GM18873 (cell line): ENCODE results near the gene RPUSD1.

Experiments used
- ATAC-seq: cut with Tn5 transposase; IDR thresholded peaks from one replicate; pipeline ENCODE4 v1.9.1; 2021; ENCODE audit warnings: mild to moderate bottlenecking, moderate library complexity, moderate number of reproducible peaks; ENCODE audit not compliant: unreplicated experiment, low FRiP score

Gene RPUSD1

DNA sequence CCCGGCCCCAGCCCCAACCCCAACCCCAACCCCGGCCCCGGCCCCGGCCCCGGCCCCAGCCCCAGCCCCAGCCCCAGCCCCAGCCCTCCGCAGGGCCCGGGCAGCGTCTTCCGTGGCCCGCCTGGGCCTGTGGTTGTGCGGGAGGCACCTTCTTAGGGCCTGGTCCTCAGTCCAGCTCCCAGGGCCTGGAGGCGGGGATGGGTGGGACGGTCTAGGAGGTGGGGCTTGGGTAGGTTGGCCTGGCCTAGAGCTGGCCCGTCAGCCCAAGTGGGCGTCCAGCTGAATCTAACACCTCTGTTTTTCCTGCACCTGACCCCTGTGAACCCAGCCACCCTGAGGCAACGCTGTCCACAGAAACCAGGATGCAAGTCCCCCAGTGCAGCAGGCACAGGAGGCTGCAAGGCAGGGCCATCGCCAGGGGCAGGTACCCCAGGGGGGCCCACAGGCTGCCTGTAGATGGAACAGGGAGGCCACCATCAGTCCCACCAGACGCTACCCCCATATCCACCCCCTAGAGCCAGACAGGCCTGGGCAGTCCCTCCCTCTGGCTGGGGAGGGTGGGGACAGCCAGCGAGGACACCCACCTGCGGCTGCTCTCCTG lies 18.9 kb downstream of the RPUSD1 start:
- ATAC-seq, result no peak

GRCh38 chr16:768428-768827 lies 19.8 kb downstream of the RPUSD1 start:
- no peak for ATAC-seq

DNA sequence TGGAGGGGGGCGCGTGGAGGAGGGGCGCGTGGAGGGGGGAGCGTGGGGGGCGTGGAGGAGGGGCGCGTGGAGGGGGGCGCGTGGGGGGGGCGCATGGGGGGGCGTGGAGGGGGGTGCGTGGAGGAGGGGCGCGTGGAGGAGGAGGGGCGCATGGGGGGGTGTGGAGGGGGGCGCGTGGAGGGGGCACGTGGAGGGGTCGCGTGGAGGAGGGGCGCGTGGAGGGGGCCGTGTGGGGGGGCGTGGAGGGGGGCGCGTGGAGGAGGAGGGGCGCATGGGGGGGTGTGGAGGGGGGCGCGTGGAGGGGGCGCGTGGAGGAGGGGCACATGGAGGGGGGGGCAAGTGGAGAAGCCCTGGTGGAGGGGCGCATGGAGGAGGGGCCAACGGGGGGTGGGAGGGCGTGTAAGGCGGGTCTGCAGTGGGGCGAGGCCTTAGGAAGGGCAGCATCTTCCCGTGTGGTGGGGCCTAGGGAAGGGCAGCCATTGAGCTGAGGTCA lies 20.4 kb downstream of the RPUSD1 start:
- ATAC-seq, result no peak

DNA sequence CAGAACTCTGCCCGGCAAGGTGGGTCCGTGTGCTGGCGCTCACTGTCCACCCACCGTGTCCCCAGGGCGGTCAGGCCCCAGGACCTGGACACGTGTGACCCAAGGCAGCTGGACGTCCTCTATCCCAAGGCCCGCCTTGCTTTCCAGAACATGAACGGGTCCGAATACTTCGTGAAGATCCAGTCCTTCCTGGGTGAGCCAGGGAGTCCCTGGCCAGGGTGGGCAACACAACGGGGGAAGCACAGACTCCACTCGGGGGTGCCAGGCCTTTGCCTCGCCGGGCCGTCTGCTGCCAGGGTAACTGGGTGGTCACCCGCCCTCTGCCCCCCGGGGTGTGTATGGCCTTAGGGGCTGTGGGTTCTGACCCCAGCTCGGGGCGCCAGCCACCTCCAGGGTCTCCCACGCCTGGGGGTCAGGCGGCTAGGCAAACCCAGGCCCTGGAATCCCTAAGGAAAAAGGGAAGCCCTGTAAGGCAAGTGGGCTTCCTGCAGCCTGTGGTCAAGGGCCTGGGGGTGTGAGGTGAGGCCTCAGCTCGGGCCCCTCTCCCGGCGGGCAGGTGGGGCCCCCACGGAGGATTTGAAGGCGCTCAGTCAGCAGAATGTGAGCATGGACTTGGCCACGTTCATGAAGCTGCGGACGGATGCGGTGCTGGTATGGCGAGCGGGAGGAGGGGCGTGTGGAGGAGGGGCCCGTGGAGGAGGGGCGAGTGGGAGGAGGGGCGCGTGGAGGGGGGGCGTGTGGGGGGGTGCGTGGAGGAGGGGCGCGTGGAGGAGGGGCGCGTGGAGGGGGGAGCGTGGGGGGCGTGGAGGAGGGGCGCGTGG lies 21.2 kb downstream of the RPUSD1 start:
- ATAC-seq, result no peak

DNA sequence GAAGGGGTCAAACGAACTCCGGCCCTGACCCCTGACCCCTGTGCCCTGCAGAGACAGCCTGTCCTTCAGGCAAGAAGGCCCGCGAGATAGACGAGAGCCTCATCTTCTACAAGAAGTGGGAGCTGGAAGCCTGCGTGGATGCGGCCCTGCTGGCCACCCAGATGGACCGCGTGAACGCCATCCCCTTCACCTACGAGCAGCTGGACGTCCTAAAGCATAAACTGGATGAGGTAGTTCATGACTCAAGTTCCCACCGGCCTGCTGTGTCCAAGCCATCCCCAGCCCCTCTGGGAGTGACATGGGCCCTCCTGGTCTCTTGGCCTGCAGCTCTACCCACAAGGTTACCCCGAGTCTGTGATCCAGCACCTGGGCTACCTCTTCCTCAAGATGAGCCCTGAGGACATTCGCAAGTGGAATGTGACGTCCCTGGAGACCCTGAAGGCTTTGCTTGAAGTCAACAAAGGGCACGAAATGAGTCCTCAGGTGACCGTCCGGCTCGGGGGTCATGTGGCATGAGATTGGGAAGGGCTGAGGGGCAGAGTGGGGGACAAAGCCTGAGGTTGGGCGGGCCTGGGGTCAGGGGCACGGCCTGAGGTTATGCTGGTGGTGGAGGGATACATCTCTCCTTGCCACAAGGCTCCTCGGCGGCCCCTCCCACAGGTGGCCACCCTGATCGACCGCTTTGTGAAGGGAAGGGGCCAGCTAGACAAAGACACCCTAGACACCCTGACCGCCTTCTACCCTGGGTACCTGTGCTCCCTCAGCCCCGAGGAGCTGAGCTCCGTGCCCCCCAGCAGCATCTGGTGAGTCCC lies 22.0 kb downstream of the RPUSD1 start:
- ATAC-seq, result no peak

DNA sequence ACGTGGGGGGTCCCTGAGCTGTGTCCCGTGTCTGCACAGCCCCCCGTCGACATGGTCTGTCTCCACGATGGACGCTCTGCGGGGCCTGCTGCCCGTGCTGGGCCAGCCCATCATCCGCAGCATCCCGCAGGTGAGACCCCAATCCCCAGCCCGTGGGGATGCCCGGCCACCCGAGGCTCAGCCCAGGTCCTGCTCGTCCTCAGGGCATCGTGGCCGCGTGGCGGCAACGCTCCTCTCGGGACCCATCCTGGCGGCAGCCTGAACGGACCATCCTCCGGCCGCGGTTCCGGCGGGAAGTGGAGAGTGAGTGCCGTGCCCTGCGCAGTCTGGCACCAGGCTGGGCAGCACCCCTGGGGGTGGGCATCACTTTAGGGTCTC lies 22.7 kb downstream of the RPUSD1 start:
- no peak for ATAC-seq

- ATAC-seq, result no peak
Observed at GRCh38 chr16:764848-765487, 23.2 kb downstream of the RPUSD1 start.

DNA sequence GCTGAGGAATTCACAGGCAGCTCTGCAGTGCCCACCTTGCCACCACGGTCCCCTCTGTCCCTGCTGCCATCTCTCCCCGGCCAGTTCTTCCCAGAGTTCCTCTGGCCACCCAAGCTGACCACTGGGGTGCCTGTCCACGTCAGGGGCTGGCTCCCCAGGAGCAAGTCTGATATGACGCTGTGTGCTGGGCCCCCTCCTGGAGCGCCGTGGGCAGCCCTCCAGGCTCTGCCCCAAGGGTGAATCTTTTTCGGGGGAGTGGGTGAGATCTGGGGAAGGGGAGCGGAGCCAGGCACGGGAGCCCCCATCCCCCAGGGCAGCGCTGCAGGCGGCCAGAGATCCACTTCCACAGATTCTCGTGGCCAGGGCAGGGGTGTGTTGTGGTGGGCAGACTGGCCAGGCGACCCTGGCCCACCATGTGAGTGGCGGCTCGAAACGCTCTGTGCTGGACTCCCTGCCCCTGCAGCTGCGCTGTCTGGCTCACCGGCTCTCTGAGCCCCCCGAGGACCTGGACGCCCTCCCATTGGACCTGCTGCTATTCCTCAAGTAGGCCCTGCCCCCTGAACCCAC lies 23.9 kb downstream of the RPUSD1 start:
- no peak for ATAC-seq

DNA sequence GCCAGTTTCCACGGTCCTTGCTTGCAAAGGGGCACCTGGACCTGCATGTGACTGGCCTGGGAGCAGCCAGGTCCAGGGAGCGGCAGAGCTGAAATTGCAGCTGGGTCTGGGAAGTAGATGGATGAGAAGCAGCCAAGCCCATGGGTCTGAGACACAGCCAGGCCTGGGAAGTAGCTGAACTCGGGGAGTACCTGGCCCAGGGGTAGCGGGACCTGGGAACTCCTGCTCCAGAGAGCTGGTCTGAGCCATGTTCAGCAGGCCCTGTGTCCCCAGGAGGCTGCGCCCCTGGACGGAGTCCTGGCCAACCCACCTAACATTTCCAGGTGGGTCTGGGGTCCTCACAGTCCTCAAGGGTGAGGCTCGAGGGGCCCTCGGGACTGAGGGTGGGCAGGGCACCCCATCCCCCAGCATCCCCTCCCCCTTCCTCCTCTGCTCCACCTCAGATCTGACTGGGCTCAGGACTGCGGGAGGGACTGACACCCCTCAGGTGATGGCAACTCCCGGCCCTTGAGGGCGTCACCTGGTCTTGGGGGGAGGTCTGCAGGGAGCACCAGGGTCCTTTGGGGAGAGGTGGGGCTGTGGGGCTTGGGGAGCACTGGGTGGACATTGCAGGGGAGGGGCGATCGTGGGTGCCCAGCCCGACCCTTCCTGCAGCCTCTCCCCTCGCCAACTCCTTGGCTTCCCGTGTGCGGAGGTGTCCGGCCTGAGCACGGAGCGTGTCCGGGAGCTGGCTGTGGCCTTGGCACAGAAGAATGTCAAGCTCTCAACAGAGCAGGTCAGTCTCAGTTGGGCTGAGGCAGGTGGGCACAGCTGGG lies 24.6 kb downstream of the RPUSD1 start:
- ATAC-seq, result no peak

DNA sequence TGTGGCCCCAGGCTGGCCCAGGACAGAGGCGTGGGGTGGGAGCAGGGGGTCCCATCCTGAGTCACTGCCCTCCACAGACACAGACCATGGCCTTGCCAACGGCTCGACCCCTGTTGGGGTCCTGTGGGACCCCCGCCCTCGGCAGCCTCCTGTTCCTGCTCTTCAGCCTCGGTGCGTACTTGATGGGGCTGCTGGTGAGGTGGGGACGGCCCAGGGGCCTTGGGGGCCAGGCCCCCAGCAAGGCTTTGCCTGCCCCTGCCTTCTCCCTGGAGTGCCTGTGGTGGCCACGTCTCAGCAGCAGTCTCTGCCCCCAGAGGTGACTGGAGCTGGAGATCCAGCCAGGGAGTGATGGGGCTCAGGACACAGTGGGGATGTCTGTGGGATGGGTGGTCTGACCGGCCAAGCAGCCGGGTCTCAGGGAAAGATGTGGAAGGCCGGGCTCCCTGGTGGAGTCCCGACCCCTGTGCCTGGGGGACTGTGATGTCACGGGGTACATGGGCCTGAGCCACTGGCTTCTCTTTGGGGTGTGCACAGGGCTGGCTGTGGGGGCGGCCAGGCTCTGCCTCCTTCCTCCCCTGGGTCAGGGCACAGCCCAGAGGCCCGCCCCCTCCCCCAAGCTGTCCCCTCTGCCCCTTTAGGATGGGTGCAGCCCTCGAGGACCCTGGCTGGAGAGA lies 25.4 kb downstream of the RPUSD1 start:
- ATAC-seq, result no peak

- ATAC-seq, result no peak
Observed at GRCh38 chr16:761625-762513, 26.3 kb downstream of the RPUSD1 start.

GRCh38 chr16:760545-761343 lies 27.4 kb downstream of the RPUSD1 start, which contains the start of gene MSLN:
TSS of gene MSLN (plus strand) at chr16:760734. CDS start at chr16:762681, 1,947 bp downstream.
- ATAC-seq, result no peak

DNA sequence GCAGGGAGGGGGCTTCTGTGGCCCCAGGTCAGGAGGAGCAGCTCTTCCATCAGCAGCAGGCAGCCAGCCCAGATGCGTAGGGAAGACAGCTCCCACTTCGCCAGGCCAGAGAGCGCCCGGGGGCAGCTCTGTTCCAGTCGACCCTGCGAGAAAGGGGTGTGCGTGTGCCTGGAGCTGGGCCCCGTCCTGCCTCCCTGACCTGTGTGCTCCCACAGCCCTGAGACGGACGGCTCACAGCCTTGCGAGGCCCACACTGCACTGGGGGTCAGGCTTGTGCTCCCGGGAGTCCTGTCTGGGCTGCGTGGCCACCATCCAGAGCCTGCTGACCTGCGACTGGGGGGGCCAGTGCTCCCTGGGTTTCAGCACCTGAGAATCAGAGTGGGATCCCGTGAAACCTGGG lies 28.1 kb downstream of the RPUSD1 start:
- ATAC-seq, result no peak

DNA sequence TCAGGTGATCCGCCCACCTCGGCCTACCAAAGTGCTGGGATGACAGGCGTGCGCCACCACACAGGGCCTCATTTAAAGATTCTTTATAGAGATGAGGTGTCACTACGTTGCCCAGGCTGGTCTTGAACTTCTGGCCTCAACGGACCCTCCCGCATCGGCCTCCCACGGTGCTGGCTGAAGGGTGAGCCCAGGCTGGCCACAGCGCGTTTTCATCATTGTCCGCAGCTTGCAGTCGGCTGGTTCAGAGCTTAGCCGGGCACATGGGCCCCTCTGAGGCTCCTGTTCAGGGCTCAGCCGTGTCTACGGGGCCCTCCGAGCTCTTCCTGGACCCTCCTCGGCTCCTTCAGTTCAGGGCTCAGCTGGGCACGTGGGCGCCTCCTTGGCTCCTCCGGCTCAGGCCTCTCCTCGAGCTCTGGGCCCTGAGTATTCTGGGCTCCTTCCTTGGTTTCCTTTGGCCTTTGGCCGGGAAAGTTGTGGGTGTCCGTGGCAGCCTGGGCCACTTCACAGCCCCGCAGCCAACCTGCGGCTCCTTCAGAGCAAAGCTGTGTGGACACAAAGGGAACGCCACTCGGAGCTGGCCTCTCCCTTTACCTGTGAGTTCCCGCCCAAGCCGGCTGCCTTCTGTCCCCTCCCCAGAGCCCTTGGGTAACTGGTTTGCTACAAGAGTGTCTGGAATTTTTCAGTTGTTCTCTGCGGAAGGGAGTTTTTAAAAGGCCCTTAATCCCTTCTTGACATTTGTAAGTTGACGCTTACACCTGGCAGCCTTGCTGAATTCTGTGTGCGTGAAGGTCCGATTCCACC lies 28.9 kb downstream of the RPUSD1 start:
- ATAC-seq, result no peak

GRCh38 chr16:756428-756827 lies 31.8 kb downstream of the RPUSD1 start:
- no peak for ATAC-seq

DNA sequence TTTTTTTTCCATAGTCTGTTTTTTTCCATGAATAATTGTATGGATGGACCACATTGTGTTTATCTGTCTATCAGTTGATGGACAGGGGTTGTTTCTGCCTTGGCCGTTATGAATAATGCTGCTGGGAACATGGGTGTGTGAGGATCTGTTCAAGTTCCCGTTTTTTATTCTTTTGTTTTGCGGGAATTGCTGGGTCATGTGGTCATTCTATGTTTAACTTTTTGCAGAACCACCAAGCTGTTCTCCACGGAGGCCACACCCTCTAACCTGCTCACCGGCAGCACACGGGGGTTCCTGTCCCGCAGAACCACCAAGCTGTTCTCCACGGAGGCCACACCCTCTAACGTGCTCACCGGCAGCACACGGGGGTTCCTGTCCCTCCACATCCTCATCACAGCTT lies 33.5 kb downstream of the RPUSD1 start:
- ATAC-seq, result no peak
